Gastrocnemius medialis (tissue), 4 donors: Measurements from ENCODE around the gene TNS3. TPM values are rescaled to one million over a fixed set of nuclear protein-coding genes. Genes with fewer than 3 reads are reported as not detected.

Experiments
- ATAC-seq, 2 donors: fragments of 150-250 bp; one replicate each; pipeline ENCODE4 v1.9.1; 2016
- DNase-seq, 2 donors: peaks; one replicate each; pipeline ENCODE4 v3.0.0-alpha.2; 2019
- H3K27ac ChIP-seq, 4 donors: fragments of 200-600 bp; sonication (generic); 1 replicate in 1 of 4; 2 replicates in 3 of 4; pipeline ENCODE4 v1.5.1; 2016 to 2018; ENCODE audit warnings: mild to moderate bottlenecking in 2 of 4, moderate library complexity in 1 of 4
- H3K27me3 ChIP-seq, 3 donors: fragments of 200-600 bp; sonication (generic) in 2 of 3; 1 replicate in 1 of 3; 2 replicates in 2 of 3; pipeline versions ENCODE4 v1.5.1 to v1.6.0; 2016 to 2019; ENCODE audit warnings: mild to moderate bottlenecking in 1 of 3, moderate library complexity in 1 of 3
- H3K36me3 ChIP-seq, 2 donors: fragments of 200-600 bp; sonication (generic) in 1 of 2; one replicate each; pipeline ENCODE4 v1.5.1; 2017 to 2018
- H3K4me1 ChIP-seq, 2 donors: fragments of 200-600 bp; sonication (generic) in 1 of 2; one replicate each; pipeline ENCODE4 v1.5.1; 2016 to 2017; ENCODE audit warnings: mild to moderate bottlenecking in 2 of 2
- H3K4me3 ChIP-seq, 4 donors: fragments of 200-600 bp; sonication (generic) in 3 of 4; 1 replicate in 1 of 4; 2 replicates in 3 of 4; pipeline ENCODE4 v1.5.1; 2016 to 2019; ENCODE audit warnings: mild to moderate bottlenecking in 2 of 4
- H3K9me3 ChIP-seq, 3 donors: fragments of 200-600 bp; sonication (generic) in 2 of 3; 1 replicate in 1 of 3; 2 replicates in 2 of 3; pipeline ENCODE4 v1.5.1; 2016 to 2019
- CTCF ChIP-seq, 5 experiments: fragments of 450-650 bp in 3 of 5; fragments of 200-600 bp in 2 of 5; sonication (generic) in 2 of 5; IDR thresholded peaks in 4 of 5; conservative IDR thresholded peaks in 1 of 5; 1 replicate in 4 of 5; 2 replicates in 1 of 5; pipeline ENCODE4 v1.5.1; 2016 to 2019; ENCODE audit warnings: antibody characterized with exemption in 5 of 5, mild to moderate bottlenecking in 3 of 5, moderate library complexity in 3 of 5
- POLR2A ChIP-seq, 2 donors: fragments of 450-650 bp; IDR thresholded peaks; one replicate each; pipeline ENCODE4 v1.6.1; 2017; ENCODE audit warnings: antibody characterized with exemption in 2 of 2, mild to moderate bottlenecking in 2 of 2, moderate library complexity in 2 of 2
- in situ Hi-C, 4 donors: fragments of 200-750 bp; cut with MboI; loops; one replicate each; pipeline versions ENCODE4 v1.15.0 to v1.8.0; 2017; ENCODE audit warnings: low sequenced_read_pairs in 4 of 4
- intact Hi-C: fragments of 100-400 bp; cut with DNase I; formaldehyde crosslinking; loops from one replicate; pipeline ENCODE4 v1.15.1; 2023; ENCODE audit warnings: low total_unique reads
- total RNA-seq, 4 donors: library from RNA; depleted of rRNA; stranded (reverse); fragments of >200 nt; gene quantifications; one replicate each; pipeline versions ENCODE4 v1.1.0 to v1.2.3, GENCODE V29; 2016

TNS3 gene
- total RNA-seq, 4 donors from 2014 or later = 39.4 to 64.3 (median 50.5) TPM

- H3K27me3 ChIP-seq = no peaks in the 10 kb centered on the region
- ATAC-seq (no peak), DNase-seq (no peak)
- peaks cover 19 to 30% of the 10 kb centered on the region in 2 donors for H3K4me1 ChIP-seq
- H3K27ac ChIP-seq = no peak overlapping the region
- intact Hi-C loops (no loop called here), in situ Hi-C loops (no loop called here)
- H3K9me3 ChIP-seq = no peaks in the 10 kb centered on the region
- TF ChIP-seq CTCF (IDR thresholded peaks at IDR 0.05 in 4 of 5, conservative IDR thresholded peaks at IDR 0.05 in 1 of 5) (no peak), POLR2A (IDR thresholded peaks at IDR 0.05) (no peak)
- H3K36me3 ChIP-seq = peaks cover 0 to 34% of the 10 kb centered on the region in 2 donors
- no peak overlapping the region for H3K4me3 ChIP-seq
These were observed 178.7 kb downstream of the TNS3 start for GRCh38 chr7:47402941-47403866.

GRCh38 chr7:47401611-47402570, 180.0 kb downstream of the TNS3 start:
- Histone ChIP-seq H3K36me3 (peaks cover 0 to 36% of the 10 kb centered on the region in 2 donors), H3K27ac (no peak overlapping the region), H3K4me1 (peaks cover 19 to 26% of the 10 kb centered on the region in 2 donors), H3K27me3 (no peaks in the 10 kb centered on the region), H3K4me3 (no peak overlapping the region), H3K9me3 (no peaks in the 10 kb centered on the region)
- intact Hi-C loops = no loop called here
- TF ChIP-seq CTCF (IDR thresholded peaks at IDR 0.05 in 4 of 5, conservative IDR thresholded peaks at IDR 0.05 in 1 of 5) (no peak), POLR2A (IDR thresholded peaks at IDR 0.05) (no peak)
- DNase-seq = no peak
- ATAC-seq = no peak
- in situ Hi-C loops = no loop called here

GRCh38 chr7:47400741-47401206, 181.1 kb downstream of the TNS3 start:
- in situ Hi-C loops (no loop called here), intact Hi-C loops (no loop called here)
- Histone ChIP-seq H3K4me3 (no peak overlapping the region), H3K27ac (no peak overlapping the region), H3K36me3 (peaks cover 0 to 48% of the 10 kb centered on the region in 2 donors), H3K4me1 (peaks cover 8 to 15% of the 10 kb centered on the region in 2 donors), H3K9me3 (no peaks in the 10 kb centered on the region), H3K27me3 (no peaks in the 10 kb centered on the region)
- ATAC-seq (no peak), DNase-seq (peak in 1 of 2 donors; percentile 11)
- TF ChIP-seq POLR2A (IDR thresholded peaks at IDR 0.05) (no peak), CTCF (IDR thresholded peaks at IDR 0.05 in 4 of 5, conservative IDR thresholded peaks at IDR 0.05 in 1 of 5) (no peak)

- TF ChIP-seq POLR2A (IDR thresholded peaks at IDR 0.05) (no peak), CTCF (IDR thresholded peaks at IDR 0.05 in 4 of 5, conservative IDR thresholded peaks at IDR 0.05 in 1 of 5) (no peak)
- DNase-seq (no peak), ATAC-seq (no peak)
- no peak overlapping the region for H3K27ac ChIP-seq
- H3K36me3 ChIP-seq = peaks cover 0 to 55% of the 10 kb centered on the region in 2 donors
- H3K4me3 ChIP-seq = no peak overlapping the region
- no peaks in the 10 kb centered on the region for H3K27me3 ChIP-seq
- H3K9me3 ChIP-seq = no peaks in the 10 kb centered on the region
- peaks cover under 1 to 8% of the 10 kb centered on the region in 2 donors for H3K4me1 ChIP-seq
- in situ Hi-C loops = no loop called here
- intact Hi-C loops = no loop called here
These were observed 181.9 kb downstream of the TNS3 start for GRCh38 chr7:47400001-47400400.
